ENCODE data around the gene RAP1GAP2. TPM values are rescaled to one million over a fixed set of nuclear protein-coding genes. Genes with fewer than 3 reads are reported as not detected.
"Not testable (repeated sequence)": the region's sequence is repeated elsewhere in the genome, so short reads cannot be mapped to it uniquely, and the experiment has no call there.

RAP1GAP2 gene
- total RNA-seq, 2 experiments from 2014 or later = 0.31 to 0.50 TPM

GRCh38 chr17:3030096-3030495 lies 233.9 kb downstream of the RAP1GAP2 start:
- Mint-ChIP-seq H3K27me3 (no peaks in the 10 kb centered on the region), H3K4me3 (no peak overlapping the region), H3K36me3 (ENCODE audit: low read depth) (no peaks in the 10 kb centered on the region), H3K4me1 (ENCODE audit: low read depth) (no peaks in the 10 kb centered on the region), H3K9me3 (no peaks in the 10 kb centered on the region), H3K27ac (no peak overlapping the region)
- DNase-seq (no peak), ATAC-seq (no peak)
- POLR2A ChIA-PET = no interaction called here
- CTCF ChIA-PET = interaction anchor here (1.4 to 1.7 kb wide), 2 partner anchors 13 to 17 kb away, joined by 3 read pairs; no protein-coding TSS in a partner anchor
- intact Hi-C loops (cut with micrococcal nuclease) = no loop called here
- no peak for TF ChIP-seq CTCF (IDR thresholded peaks at IDR 0.05)

- intact Hi-C loops (cut with micrococcal nuclease); H3K27me3 Mint-ChIP-seq; H3K4me1 Mint-ChIP-seq (ENCODE audit: low read depth); H3K27ac Mint-ChIP-seq; H3K9me3 Mint-ChIP-seq; ATAC-seq; H3K36me3 Mint-ChIP-seq (ENCODE audit: low read depth); DNase-seq; H3K4me3 Mint-ChIP-seq: not testable (repeated sequence)
- POLR2A ChIA-PET = interaction anchor here (0.6 kb wide), 1 partner anchor 56 kb away, joined by 3 read pairs; no protein-coding TSS in a partner anchor
- CTCF ChIA-PET = interaction anchor here (1.4 to 1.7 kb wide), 2 partner anchors 12 to 18 kb away, joined by 3 read pairs; no protein-coding TSS in a partner anchor
Observed at GRCh38 chr17:3030852-3031470, 234.7 kb downstream of the RAP1GAP2 start.

GRCh38 chr17:3032258-3033247 lies 236.3 kb downstream of the RAP1GAP2 start:
- H3K4me1 Mint-ChIP-seq (ENCODE audit: low read depth) = no peaks in the 10 kb centered on the region
- H3K4me3 Mint-ChIP-seq = no peak overlapping the region
- ChIA-PET CTCF (interaction anchor here (2.5 kb wide), 1 partner anchor 10 kb away, joined by 6 read pairs; no protein-coding TSS in a partner anchor), POLR2A (no interaction called here)
- intact Hi-C loops (cut with micrococcal nuclease) = no loop called here
- H3K27ac Mint-ChIP-seq = no peak overlapping the region
- H3K27me3 Mint-ChIP-seq = no peaks in the 10 kb centered on the region
- DNase-seq (no peak), ATAC-seq (no peak)
- no peaks in the 10 kb centered on the region for H3K9me3 Mint-ChIP-seq
- no peak for TF ChIP-seq CTCF (IDR thresholded peaks at IDR 0.05)
- H3K36me3 Mint-ChIP-seq (ENCODE audit: low read depth) = no peaks in the 10 kb centered on the region

GRCh38 chr17:3033248-3033640 lies 237.0 kb downstream of the RAP1GAP2 start:
- ChIA-PET CTCF (interaction anchor here (2.5 kb wide), 1 partner anchor 10 kb away, joined by 6 read pairs; no protein-coding TSS in a partner anchor), POLR2A (no interaction called here)
- Mint-ChIP-seq H3K27me3 (no peaks in the 10 kb centered on the region), H3K9me3 (no peaks in the 10 kb centered on the region), H3K4me1 (ENCODE audit: low read depth) (no peaks in the 10 kb centered on the region), H3K36me3 (ENCODE audit: low read depth) (no peaks in the 10 kb centered on the region), H3K27ac (no peak overlapping the region), H3K4me3 (no peak overlapping the region)
- intact Hi-C loops (cut with micrococcal nuclease) = no loop called here
- TF ChIP-seq CTCF (IDR thresholded peaks at IDR 0.05) = no peak
- no peak for ATAC-seq
- no peak for DNase-seq

- ChIA-PET CTCF (interaction anchor here (2.5 kb wide), 1 partner anchor 9 kb away, joined by 6 read pairs; no protein-coding TSS in a partner anchor), POLR2A (interaction anchor here (0.8 kb wide), 1 partner anchor 15 kb away, joined by 3 read pairs; no protein-coding TSS in a partner anchor)
- Mint-ChIP-seq H3K27me3 (peaks cover 2% of the 10 kb centered on the region), H3K4me1 (ENCODE audit: low read depth) (peaks cover 1% of the 10 kb centered on the region), H3K27ac (no peak overlapping the region), H3K9me3 (no peaks in the 10 kb centered on the region), H3K4me3 (no peak overlapping the region), H3K36me3 (ENCODE audit: low read depth) (no peaks in the 10 kb centered on the region)
- intact Hi-C loops (cut with micrococcal nuclease) = no loop called here
- TF ChIP-seq CTCF (IDR thresholded peaks at IDR 0.05) = no peak
- ATAC-seq = no peak
- no peak for DNase-seq
Observed at GRCh38 chr17:3033741-3034577, 237.7 kb downstream of the RAP1GAP2 start.

Measured in activated CD8-positive, alpha-beta T cell treated with anti-CD3 and anti-CD28 coated beads for 36 hours (primary cell).